HL-60 (cell line): ENCODE measurements around the gene KLHL11.

Source experiments
- CTCF ChIP-seq: IDR thresholded peaks from one replicate; pipeline ENCODE4 v1.5.1; 2011; ENCODE audit warnings: low read length, control low read depth, inconsistent platforms; ENCODE audit not compliant: insufficient read depth
- POLR2AphosphoS5 ChIP-seq: IDR thresholded peaks from 2 replicates; pipeline ENCODE4 v1.6.1; 2012; ENCODE audit warnings: low read depth
- TF ChIP-seq, protein P1 (sequence below): IDR thresholded peaks from 2 replicates; pipeline ENCODE4 v1.6.1; 2012; ENCODE audit warnings: low read depth; ENCODE audit not compliant: insufficient replicate concordance

DNA sequence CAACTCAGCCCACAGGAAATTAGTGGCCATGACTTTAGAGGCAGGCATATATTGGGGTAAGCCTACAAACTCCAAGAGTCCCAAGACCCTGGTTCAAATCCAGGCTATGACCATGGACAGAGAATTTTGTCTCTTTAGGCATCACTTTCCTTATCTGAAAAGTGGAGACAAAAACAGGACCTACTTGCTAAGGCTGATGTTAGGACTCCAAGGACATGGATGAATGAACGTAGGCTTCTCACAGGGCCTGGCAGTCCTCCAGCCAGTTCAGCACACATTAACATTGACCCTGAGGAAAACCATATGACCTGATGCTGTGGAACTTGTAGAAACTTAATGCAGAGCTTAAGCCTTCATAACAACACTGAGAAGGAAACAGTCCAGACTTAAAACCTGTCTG lies 51.0 kb downstream of the KLHL11 start:
- no peak for TF ChIP-seq CTCF
- TF ChIP-seq, protein P1, sequence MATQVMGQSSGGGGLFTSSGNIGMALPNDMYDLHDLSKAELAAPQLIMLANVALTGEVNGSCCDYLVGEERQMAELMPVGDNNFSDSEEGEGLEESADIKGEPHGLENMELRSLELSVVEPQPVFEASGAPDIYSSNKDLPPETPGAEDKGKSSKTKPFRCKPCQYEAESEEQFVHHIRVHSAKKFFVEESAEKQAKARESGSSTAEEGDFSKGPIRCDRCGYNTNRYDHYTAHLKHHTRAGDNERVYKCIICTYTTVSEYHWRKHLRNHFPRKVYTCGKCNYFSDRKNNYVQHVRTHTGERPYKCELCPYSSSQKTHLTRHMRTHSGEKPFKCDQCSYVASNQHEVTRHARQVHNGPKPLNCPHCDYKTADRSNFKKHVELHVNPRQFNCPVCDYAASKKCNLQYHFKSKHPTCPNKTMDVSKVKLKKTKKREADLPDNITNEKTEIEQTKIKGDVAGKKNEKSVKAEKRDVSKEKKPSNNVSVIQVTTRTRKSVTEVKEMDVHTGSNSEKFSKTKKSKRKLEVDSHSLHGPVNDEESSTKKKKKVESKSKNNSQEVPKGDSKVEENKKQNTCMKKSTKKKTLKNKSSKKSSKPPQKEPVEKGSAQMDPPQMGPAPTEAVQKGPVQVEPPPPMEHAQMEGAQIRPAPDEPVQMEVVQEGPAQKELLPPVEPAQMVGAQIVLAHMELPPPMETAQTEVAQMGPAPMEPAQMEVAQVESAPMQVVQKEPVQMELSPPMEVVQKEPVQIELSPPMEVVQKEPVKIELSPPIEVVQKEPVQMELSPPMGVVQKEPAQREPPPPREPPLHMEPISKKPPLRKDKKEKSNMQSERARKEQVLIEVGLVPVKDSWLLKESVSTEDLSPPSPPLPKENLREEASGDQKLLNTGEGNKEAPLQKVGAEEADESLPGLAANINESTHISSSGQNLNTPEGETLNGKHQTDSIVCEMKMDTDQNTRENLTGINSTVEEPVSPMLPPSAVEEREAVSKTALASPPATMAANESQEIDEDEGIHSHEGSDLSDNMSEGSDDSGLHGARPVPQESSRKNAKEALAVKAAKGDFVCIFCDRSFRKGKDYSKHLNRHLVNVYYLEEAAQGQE = peak; percentile 37
- no peak for TF ChIP-seq POLR2AphosphoS5
